Stimulated activated CD4-positive, alpha-beta T cell treated with anti-CD3 and anti-CD28 coated beads, Interleukin-2, amount 100 ng/mL, for 48 hours (primary cell): Measurements from ENCODE around the gene ABCC3.

Experiments
- DNase-seq, 2 donors: peaks; one replicate each; pipeline ENCODE4 v3.0.0-alpha.2; 2020

ABCC3 gene

DNA sequence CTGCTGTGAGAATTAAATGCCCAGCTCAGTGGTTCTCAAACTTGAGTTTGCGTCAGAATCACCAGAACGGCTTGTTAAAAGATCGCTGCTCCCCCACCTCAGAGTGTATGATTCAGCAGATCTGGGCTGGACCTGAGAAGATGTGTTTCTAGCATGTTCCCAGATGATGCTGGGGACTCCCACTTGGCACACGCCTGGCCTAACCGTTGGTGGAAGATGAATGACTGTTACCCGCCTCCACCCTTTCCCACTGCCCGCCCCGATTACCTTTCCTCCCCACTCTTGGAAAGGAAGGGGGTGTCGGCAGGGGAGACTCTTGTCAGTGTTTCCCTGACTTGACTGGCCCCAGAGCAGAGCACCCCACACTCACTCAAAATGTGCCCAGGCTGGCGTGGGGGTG, 29.3 kb upstream of the ABCC3 start:
- no peak for DNase-seq

DNA sequence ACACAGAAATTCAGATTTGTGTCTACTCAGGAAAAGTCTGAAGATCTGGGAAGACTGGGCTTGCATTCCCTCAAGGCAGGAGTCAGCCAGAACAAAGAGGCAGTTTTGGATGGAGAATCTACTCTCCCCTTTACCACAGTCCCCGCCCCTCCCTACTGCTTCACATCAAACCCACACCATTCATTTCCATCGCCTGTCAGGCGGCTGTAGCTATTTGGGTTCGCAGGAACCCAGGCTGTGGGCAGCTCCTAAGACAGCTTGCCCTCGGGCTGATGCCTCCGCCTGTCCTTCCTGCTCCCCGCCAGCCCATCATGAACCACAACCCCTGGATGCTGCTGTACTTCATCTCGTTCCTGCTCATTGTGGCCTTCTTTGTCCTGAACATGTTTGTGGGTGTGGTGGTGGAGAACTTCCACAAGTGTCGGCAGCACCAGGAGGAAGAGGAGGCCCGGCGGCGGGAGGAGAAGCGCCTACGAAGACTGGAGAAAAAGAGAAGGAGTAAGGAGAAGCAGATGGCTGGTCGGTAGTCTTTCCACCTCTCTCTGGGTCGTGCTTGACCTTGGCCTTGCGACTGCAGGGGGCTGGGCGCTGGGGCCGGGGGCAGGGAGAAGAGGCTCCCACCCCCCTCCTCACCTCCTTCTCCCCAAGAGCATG, 27.0 kb upstream of the ABCC3 start:
- no peak for DNase-seq

DNA sequence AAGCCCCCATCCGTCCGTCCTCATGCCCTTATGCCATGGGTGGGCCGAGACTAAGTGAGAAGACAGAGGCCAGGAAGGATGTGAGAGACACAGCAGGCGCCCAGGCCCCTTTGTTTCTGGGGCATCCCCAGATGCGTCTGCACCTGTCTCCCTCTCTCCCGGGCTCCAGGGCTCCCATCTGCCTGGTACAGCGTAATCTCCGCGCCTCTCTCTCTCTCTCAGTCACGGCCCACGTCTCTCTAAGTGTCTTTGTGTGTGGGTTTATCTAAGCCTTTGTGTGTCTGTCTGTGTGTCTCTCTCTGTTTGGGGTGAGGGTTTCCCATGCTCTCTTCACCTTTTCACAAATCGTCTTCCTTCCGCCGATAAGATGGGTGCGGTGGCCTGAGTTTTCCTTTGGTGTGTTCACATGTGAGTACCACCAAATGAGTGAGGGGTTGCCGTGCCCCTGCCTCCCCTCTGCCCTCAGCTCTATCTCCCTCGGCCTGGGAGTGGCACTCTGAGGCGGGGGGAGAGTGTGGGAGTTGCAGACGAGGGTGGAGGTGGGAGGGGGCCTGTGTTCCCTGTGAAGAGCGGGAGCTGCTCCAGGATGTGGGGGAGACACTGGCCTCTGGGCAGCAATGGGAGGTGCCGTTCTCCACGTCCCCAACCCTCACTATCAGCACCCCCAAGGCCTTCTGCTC, 25.8 kb upstream of the ABCC3 start:
- DNase-seq = no peak

- no peak for DNase-seq
Observed at GRCh38 chr17:50609380-50610074, 25.2 kb upstream of the ABCC3 start.

DNA sequence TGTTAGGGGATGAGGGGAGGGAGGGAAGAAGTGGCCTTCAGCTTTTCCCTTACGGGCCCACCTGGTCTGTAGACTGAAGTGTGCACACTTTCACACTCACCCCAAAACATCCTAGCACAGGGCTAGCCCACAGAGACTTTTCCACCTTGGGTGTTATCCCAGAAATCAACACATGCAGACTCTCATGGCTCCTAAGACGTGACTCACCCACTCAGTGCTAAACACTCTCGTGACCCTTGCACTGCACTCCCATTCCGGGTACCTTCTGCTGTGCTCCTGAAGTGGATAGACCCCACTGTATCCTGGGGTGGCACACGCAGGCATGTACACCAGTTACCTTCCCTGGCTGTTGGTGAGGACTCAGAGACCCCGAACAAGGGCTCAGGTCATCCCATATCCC, 23.0 kb upstream of the ABCC3 start:
- DNase-seq = no peak

DNA sequence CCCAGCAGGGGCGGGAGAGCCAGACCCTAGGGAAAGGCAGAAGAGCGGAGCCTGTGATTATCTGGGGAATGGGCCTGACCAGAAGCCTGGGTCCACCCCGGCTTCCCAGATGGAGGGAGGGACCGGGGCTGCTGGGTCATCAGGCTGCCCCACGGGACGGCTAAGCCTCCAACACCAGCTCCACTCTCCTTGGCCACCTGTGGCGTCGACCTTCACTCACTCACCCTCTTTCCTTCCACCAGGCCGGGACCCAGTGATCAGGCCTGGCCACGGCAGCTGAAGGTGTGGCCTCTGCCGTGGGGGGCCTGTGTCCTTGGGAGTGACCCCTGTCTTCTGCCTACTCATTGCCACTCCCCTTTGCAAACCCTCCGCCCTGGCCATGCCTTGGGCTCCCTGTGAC, 22.4 kb upstream of the ABCC3 start:
- DNase-seq = no peak

- DNase-seq = no peak
Observed at GRCh38 chr17:50613007-50613992, 21.4 kb upstream of the ABCC3 start.

DNA sequence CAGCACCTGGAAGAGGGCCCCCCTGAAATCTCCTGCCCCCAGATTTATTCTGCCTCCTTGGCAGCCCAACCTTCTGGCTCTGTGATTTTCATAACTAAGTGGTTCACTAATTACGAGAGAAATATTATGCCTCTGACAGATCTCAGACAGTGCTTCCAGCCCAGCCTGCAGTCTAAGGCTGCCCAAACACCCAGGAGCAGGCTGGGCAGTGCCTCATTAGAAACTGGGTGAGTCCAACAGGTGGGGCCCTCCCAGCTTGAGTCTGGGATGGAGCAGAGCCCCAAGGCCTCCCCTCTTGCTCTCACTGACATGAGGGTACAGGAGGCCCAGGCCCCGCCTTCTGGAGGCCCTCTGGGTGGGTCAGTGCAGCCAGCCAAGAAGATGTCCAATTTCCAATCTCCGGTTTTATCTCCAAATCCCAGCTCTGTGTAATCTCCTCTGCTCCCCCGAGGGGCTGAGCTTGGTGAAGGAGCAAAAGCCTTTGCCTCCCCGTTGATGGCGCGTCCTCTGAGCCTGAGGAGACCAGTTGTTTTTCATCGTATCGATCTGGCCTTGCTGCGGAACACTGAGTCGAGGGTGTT, 20.1 kb upstream of the ABCC3 start:
- no peak for DNase-seq

DNA sequence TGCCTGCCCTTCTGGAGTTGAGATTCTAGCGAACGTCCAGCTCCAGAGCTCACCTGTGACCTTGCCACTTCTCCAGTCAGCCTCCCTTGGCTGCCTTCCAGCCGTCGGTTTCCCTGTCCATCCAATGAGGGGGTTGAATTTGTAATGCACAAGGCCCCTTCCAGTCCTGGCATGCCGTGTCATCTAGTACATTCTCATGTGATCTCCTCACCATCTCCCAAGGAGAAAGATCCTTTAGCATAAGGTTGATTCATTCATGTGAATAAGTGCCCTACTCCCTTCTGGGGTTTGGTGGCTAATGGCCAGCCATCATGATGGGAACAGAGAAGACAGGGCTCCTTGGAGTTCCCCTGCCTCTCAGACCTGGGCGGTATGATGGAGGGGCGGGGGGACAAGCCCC, 18.9 kb upstream of the ABCC3 start:
- DNase-seq = no peak

- DNase-seq = no peak
Observed at GRCh38 chr17:50618300-50618699, 16.4 kb upstream of the ABCC3 start.

DNA sequence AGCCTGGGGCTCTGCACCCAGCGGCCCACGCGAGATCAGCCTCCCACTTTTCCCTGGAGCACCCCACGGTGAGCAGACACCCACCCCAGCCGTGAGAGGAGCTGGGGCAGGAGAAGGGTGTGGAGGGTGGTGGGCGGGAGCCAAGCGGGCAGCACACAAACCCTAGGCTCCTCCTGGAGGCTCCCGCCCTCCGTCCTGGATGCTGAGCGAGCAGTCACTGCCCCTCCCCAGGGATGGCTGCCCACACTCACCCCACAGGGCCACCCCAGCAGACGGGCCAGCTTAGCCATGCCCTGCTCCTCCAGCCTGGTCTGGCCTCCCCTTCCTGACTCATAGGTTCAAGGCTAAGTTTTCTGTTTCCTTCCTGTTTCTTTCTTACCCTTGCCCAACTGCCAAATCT, 15.7 kb upstream of the ABCC3 start:
- DNase-seq = no peak

DNA sequence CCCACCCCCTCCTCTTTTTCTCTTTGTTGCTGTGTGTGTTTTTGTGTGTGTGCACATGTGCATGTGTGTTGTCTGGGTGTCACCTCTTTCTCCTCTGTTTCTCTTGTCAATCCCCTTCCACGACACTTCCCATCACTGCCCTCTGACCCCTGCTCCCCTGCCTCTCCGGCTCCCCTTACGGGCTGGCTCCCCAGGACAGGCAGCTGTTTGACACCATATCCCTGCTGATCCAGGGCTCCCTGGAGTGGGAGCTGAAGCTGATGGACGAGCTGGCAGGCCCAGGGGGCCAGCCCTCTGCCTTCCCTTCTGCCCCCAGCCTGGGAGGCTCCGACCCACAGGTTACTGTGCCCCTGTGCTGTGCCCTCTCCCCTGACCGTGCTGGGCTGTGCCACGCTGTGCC, 15.2 kb upstream of the ABCC3 start:
- DNase-seq = no peak

- no peak for DNase-seq
Observed at GRCh38 chr17:50620237-50620636, 14.4 kb upstream of the ABCC3 start.

DNA sequence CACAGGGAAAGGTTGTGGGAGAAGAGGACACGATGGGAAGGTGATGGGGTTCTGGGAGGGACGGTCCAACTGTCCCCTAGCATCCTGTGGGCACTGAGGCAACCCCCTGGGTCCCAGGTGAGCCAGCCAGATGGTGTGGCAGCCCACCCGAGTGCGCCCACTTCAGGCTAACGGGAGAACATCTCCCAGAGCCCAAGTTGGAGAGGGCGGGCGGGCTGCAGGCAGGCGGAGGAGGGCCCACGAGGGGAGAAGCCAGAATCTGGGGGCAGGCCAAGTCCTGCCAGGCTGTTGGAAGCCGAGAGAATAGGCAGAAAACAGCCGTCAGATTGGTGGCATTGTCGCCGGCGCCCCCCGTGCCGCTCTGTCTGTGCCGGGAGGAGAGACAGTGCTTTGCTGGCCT, 13.8 kb upstream of the ABCC3 start:
- DNase-seq = no peak

GRCh38 chr17:50621574-50622031, 13.1 kb upstream of the ABCC3 start:
- DNase-seq = no peak

DNA sequence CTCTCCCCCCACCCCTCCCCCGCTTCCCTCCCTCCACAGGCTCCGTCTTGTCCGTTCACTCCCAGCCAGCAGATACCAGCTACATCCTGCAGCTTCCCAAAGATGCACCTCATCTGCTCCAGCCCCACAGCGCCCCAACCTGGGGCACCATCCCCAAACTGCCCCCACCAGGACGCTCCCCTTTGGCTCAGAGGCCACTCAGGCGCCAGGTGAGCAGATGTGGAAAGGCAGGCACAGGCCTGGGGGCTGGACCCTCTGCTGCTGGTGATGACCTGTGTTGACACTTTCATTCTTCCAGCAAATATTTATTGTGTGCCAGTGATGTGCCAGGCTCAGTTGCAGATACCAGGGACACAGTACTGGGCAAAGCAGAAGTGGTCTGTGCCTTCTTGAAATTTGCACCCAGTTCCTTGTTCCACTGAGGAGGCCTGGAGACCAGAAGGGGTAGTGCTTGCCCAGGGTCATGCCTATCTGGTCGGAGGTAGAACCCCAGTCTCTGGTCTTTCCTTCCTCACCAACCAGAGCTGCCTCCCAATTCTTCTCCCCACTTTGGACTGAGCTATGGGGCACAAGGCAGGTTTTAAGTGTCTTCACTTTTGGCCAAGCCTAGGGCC, 10.3 kb upstream of the ABCC3 start:
- no peak for DNase-seq

- no peak for DNase-seq
Observed at GRCh38 chr17:50625032-50625871, 9.4 kb upstream of the ABCC3 start.

GRCh38 chr17:50626037-50626574, 8.6 kb upstream of the ABCC3 start:
- peak; percentile 58 to 60 for DNase-seq

DNA sequence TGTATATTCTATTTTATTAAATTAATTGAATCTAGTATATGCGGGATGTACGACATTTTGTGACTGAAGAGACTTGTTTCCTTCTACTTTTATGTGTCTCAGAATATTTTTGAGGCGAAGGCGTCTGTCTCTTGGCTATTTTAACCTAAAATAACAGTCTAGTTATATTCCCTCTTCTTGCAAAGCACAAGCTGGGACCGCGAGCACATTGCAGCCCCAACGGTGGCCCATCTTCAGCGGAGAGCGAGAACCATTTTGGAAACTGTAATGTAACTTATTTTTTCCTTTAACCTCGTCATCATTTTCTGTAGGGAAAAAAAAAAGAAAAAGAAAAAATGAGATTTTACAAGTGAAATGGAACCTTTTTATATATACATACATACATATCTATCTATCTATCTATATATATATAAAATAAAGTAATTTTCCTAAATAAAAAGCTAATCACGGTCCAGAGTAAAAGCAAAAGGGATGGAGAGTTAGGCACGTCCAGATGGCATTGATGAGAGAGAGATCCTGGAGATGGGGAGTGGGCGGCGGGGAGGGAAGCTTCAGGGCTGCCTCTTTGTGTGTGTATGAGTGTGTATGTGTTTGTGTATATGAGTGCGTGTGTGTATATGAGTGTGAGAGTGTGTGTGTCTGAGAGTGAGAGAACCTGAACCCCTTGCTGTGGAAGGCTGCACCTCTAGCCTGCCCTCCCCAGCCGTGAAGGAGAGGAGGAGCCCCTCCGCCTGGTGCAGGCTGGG, 7.5 kb upstream of the ABCC3 start:
- no peak for DNase-seq
